Activated CD8-positive, alpha-beta memory T cell treated with anti-CD3 and anti-CD28 coated beads, Interleukin-2, amount 10 ng/mL, durations not matched to agents 7 days and 5 days (primary cell): Measurements from ENCODE around the gene SCN5A. TPM values are rescaled to one million over a fixed set of nuclear protein-coding genes. Genes with fewer than 3 reads are reported as not detected.

Source experiments
- ATAC-seq: fragments of 150-1000 bp; cut with Tn5 transposase; one replicate; pipeline ENCODE4 v1.10.0; 2021; ENCODE audit warnings: moderate library complexity
- CTCF ChIA-PET: fragments of 350-600 bp; sonication (Branson Sonifier 250); formaldehyde crosslinking; loops from one replicate; lab custom pipeline; 2021; ENCODE audit warnings: antibody characterized with exemption; lab: Charles Lee
- DNase-seq: peaks from one replicate; pipeline ENCODE4 v3.0.0-alpha.2; 2020
- H3K27ac Mint-ChIP-seq: one replicate; pipeline ENCODE4 v1.8.0; 2021; ENCODE audit warnings: mild to moderate bottlenecking, mixed read lengths
- H3K27me3 Mint-ChIP-seq: one replicate; pipeline ENCODE4 v1.8.0; 2021; ENCODE audit warnings: mixed read lengths
- H3K36me3 Mint-ChIP-seq: one replicate; pipeline ENCODE4 v1.8.0; 2021; ENCODE audit warnings: mild to moderate bottlenecking, mixed read lengths
- H3K4me1 Mint-ChIP-seq: one replicate; pipeline ENCODE4 v1.8.0; 2021; ENCODE audit warnings: mixed read lengths
- H3K4me3 Mint-ChIP-seq: one replicate; pipeline ENCODE4 v1.8.0; 2021; ENCODE audit warnings: mild to moderate bottlenecking, moderate library complexity, mixed read lengths
- H3K9me3 Mint-ChIP-seq: one replicate; pipeline ENCODE4 v1.8.0; 2022; ENCODE audit warnings: low read depth, mixed read lengths
- total RNA-seq, 2 experiments: library from RNA; stranded (reverse); gene quantifications; one replicate each; pipeline ENCODE4 v1.2.3, GENCODE V29; 2021

Gene SCN5A
- total RNA-seq, 2 experiments from 2014 or later = not detected

DNA sequence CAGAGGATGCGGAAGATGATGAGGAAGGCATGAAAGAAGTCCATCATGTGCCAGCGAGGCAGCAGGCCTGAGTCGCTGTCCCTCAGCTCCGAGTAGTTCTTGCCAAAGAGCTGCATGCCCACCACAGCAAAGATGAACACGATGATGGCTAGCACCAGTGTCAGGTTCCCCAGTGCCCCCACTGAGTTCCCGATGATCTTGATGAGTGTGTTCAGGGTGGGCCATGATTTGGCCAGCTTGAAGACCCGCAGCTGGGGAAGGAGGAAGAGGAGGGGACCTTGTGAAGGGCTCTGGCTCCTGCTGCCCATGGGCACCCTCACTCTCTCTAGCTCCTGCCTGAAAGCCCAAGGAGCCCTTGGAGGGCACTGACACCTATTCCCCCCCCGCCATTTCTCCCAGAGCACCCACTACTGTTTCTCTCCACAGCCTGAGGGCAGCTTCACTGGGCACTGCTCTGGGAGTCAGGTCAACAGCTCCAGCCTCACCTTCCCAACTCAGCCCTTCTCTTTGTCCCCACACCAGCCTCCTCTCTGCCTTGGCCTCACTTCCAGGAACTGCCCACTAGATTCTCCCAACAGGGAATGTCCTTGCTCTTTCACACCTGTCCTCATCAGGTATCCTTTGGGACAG, 63.6 kb downstream of the SCN5A start:
- peak; percentile 31 for DNase-seq
- Mint-ChIP-seq H3K4me1 (no peaks in the 10 kb centered on the region), H3K4me3 (no peak overlapping the region), H3K9me3 (no peaks in the 10 kb centered on the region), H3K36me3 (no peaks in the 10 kb centered on the region), H3K27me3 (peaks cover 3% of the 10 kb centered on the region), H3K27ac (no peak overlapping the region)
- CTCF ChIA-PET = no interaction called here
- no peak for ATAC-seq

GRCh38 chr3:38583688-38584087, 65.8 kb downstream of the SCN5A start:
- no peaks in the 10 kb centered on the region for H3K9me3 Mint-ChIP-seq
- H3K27me3 Mint-ChIP-seq = no peaks in the 10 kb centered on the region
- ATAC-seq (no peak), DNase-seq (no peak)
- no peak overlapping the region for H3K4me3 Mint-ChIP-seq
- no peaks in the 10 kb centered on the region for H3K4me1 Mint-ChIP-seq
- CTCF ChIA-PET = no interaction called here
- no peaks in the 10 kb centered on the region for H3K36me3 Mint-ChIP-seq
- no peak overlapping the region for H3K27ac Mint-ChIP-seq

DNA sequence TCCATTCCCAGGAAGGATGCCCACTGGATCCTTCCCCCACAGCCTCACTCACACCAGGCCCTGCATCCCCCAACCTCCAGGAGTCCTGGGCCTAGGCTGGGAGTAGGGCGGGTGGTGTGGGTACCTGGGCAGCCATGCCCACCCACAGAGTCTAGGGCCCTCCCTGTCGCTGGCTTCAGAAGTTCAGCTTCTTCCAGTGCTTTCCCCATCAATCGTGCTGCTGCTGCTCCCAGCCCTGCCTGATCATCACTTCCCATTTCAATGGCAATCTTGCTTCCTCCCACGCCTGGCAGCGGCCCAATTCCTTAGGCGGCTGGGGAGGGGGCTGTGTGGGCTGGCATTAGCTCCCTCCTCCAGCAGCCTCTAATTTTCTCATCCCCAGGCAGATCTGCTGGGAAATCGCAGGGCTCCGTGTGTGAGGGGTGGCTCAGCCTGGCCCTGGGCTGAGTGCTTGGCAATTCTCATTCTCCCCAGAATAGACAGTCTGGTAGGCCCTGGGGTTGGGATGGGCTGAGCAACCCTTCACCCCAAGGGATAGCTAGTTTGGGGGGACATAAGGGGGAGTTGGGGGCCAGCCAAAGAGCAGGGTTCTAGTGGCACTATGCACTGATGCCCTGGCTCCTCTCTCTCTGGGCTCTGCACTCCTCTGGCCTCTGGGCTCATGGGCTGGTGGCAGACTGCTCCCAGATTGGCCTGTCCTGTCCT, 66.4 kb downstream of the SCN5A start:
- no peaks in the 10 kb centered on the region for H3K27me3 Mint-ChIP-seq
- H3K27ac Mint-ChIP-seq = no peak overlapping the region
- no peaks in the 10 kb centered on the region for H3K36me3 Mint-ChIP-seq
- H3K9me3 Mint-ChIP-seq = no peaks in the 10 kb centered on the region
- DNase-seq = peak; percentile 25
- CTCF ChIA-PET = no interaction called here
- H3K4me1 Mint-ChIP-seq = no peaks in the 10 kb centered on the region
- no peak for ATAC-seq
- H3K4me3 Mint-ChIP-seq = no peak overlapping the region

DNA sequence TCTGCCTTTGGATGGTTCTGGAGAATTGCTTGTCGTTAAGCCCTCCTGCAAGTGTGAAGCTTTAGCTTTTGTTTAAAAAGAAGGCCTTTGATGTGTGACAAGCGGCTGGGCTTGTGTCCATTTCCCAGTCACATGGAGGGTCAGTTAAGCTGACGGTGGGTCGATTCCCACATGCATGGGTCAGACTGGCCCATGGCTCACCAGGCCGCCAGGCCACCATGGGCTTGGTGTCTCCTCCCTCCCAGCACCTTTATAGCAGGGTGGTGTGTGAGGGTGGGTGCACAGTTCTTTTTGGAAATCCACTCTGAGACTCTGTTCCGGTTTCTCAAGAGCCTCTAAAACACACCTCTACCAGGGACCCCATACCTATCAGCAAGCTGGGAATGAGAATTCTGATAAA, 67.2 kb downstream of the SCN5A start:
- CTCF ChIA-PET = no interaction called here
- ATAC-seq = no peak

GRCh38 chr3:38581774-38582173, 67.7 kb downstream of the SCN5A start:
- peak; percentile 28 for DNase-seq
- Mint-ChIP-seq H3K27me3 (no peaks in the 10 kb centered on the region), H3K9me3 (no peaks in the 10 kb centered on the region), H3K4me1 (no peaks in the 10 kb centered on the region), H3K27ac (no peak overlapping the region), H3K36me3 (no peaks in the 10 kb centered on the region), H3K4me3 (no peak overlapping the region)
- ATAC-seq = no peak
- CTCF ChIA-PET = interaction anchor here (0.6 kb wide), 1 partner anchor 1369 kb away, joined by 5 read pairs; no protein-coding TSS in a partner anchor

More for the DNA sequence above, 67.2 kb downstream of the SCN5A start:
- H3K36me3 Mint-ChIP-seq = no peaks in the 10 kb centered on the region
- H3K27me3 Mint-ChIP-seq = no peaks in the 10 kb centered on the region
- no peak overlapping the region for H3K27ac Mint-ChIP-seq
- H3K4me1 Mint-ChIP-seq = no peaks in the 10 kb centered on the region
- H3K4me3 Mint-ChIP-seq = no peak overlapping the region
- no peaks in the 10 kb centered on the region for H3K9me3 Mint-ChIP-seq
- peak; percentile 39 for DNase-seq

GRCh38 chr3:38580450-38581382, 68.8 kb downstream of the SCN5A start:
- H3K4me3 Mint-ChIP-seq = no peak overlapping the region
- CTCF ChIA-PET = no interaction called here
- H3K27ac Mint-ChIP-seq = no peak overlapping the region
- no peaks in the 10 kb centered on the region for H3K27me3 Mint-ChIP-seq
- H3K9me3 Mint-ChIP-seq = no peaks in the 10 kb centered on the region
- H3K4me1 Mint-ChIP-seq = no peaks in the 10 kb centered on the region
- no peak for ATAC-seq
- DNase-seq = peak; percentile 15
- no peaks in the 10 kb centered on the region for H3K36me3 Mint-ChIP-seq

DNA sequence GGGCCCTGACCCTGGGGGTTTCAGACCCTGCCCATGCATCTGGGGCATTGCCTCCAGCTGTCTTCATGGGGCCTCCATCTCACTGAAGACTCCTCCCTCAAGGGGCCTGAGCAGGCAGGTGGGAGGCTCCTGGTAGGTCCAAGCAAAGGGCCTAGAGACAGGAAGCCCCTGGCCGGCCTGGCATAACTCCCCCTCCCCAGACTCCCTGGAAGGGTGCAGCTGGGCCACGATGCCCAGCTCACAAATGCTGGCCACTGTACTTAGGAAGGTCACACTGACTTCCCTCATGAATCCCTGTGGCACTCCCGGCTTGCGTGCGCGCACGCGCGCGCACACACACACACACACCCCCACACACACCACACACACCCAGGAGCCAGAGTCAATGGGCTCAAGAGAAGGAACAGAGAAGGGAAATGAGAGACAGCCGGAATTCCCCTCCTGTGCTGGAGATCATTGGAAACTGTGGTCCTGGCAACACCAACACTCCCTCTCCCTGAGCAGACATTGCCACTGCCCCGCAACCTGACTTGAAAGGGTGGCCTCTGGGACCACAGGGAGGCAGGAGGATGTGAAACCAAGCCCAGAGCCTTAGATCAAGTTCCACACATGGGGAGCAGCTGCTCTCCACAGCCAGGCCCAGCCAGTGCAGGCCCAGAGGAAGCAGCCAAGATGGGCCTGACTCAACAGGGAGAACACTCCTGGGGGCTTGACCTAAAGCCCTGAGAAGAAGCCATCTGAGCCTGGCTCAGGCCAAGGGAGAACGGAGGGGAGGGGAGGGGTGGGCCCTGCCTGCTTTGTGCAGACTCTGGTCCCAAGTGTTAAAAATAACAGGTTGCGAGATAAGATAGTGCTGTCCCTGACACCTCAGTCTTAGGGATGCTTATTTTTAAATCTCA, 69.7 kb downstream of the SCN5A start:
- Mint-ChIP-seq H3K9me3 (no peaks in the 10 kb centered on the region), H3K36me3 (no peaks in the 10 kb centered on the region)

DNA sequence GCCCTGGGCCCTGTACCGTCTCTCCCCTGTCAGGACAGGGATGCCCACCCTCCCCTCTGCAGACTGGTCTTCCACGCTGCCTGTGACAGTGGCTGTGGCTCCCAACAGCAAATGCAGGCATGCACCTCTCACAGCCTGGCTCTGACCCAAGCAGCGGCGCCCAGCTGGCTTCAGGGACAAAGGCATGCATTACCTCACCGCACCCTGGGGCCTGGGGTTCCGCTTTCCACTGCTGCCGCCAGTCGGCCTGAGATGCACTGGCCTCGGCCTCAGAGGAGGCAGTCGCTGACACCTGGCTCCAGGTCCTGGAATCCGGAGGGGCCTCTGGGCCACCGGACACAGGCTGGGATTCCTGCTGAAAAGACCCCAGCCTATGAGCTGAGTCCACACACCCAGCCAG, 70.3 kb downstream of the SCN5A start:
- H3K4me1 Mint-ChIP-seq = no peaks in the 10 kb centered on the region
- peak; percentile 33 for DNase-seq

More for the DNA sequence above, 69.7 kb downstream of the SCN5A start:
- Mint-ChIP-seq H3K4me1 (no peaks in the 10 kb centered on the region), H3K27ac (no peak overlapping the region), H3K4me3 (no peak overlapping the region), H3K27me3 (no peaks in the 10 kb centered on the region)
- ATAC-seq (no peak), DNase-seq (peak; percentile 14)
- CTCF ChIA-PET = no interaction called here

GRCh38 chr3:38578551-38578950, 70.9 kb downstream of the SCN5A start:
- H3K27ac Mint-ChIP-seq = no peak overlapping the region
- no peaks in the 10 kb centered on the region for H3K36me3 Mint-ChIP-seq
- no peaks in the 10 kb centered on the region for H3K9me3 Mint-ChIP-seq
- H3K27me3 Mint-ChIP-seq = no peaks in the 10 kb centered on the region
- DNase-seq = peak; percentile 31
- CTCF ChIA-PET = no interaction called here
- H3K4me1 Mint-ChIP-seq = no peaks in the 10 kb centered on the region
- ATAC-seq = no peak
- no peak overlapping the region for H3K4me3 Mint-ChIP-seq

More for the DNA sequence above, 70.3 kb downstream of the SCN5A start:
- Mint-ChIP-seq H3K9me3 (no peaks in the 10 kb centered on the region), H3K36me3 (no peaks in the 10 kb centered on the region), H3K27ac (no peak overlapping the region), H3K27me3 (no peaks in the 10 kb centered on the region), H3K4me3 (no peak overlapping the region)
- no peak for ATAC-seq
- CTCF ChIA-PET = no interaction called here

DNA sequence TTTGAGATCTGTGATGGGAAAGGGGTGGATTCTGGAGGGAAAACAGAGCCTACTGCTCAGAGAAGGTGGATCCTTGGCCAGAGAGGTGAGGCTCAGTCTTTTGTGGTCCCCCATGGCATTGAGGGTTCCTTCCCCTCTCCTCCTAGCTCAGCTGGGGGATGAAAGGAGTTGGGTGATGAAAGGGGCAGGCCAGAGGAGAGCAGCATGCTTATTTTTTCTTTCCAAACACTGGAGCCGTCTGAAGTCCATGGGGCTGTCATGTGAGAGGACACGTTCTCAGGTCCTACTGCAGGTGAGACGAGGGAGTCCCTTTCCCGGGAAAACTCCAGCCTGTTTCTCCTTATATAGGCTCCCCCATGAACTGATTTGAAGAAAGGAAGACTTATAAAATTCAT, 71.4 kb downstream of the SCN5A start:
- Mint-ChIP-seq H3K36me3 (no peaks in the 10 kb centered on the region), H3K4me1 (no peaks in the 10 kb centered on the region)

DNA sequence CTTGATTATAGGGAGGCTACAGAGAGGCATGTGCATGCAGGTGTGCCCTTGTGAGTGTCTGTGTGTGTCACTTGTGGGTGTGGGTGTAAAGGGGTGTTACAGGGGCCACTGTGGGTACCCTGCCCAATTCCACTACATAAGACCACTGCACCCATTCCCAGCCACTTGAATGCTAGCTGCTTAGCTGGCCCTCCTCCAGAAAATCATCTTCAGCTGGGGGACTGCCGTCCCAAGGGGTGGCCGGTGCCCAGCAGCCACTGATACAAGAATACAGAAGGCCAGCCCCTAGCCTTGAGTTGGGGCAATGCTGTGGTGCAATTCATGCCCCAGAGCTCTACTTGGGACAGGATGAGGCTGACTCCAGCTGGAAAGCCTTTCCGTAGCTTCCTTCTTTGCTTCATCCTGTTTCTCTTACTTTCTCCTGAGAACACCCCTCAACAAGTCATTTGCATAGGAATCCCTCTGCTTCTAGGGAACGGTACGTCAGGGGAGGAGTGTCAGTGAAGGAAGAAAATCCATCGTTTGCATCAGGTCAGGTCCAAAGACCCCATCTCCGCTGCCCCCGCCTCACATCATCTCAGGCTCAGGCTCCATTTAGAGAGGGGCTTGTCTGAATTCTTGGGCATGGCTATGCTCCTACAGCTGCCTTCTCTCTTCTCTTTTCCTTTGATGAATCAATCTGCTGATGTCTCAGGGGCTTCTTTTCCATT, 72.0 kb downstream of the SCN5A start:
- CTCF ChIA-PET = no interaction called here
- Mint-ChIP-seq H3K27ac (no peak overlapping the region), H3K4me1 (no peaks in the 10 kb centered on the region), H3K27me3 (no peaks in the 10 kb centered on the region), H3K36me3 (no peaks in the 10 kb centered on the region), H3K4me3 (no peak overlapping the region), H3K9me3 (no peaks in the 10 kb centered on the region)
- ATAC-seq (no peak), DNase-seq (peak; percentile 33)

More for the DNA sequence above, 71.4 kb downstream of the SCN5A start:
- DNase-seq (peak; percentile 27), ATAC-seq (no peak)
- no peaks in the 10 kb centered on the region for H3K9me3 Mint-ChIP-seq
- no peak overlapping the region for H3K4me3 Mint-ChIP-seq
- CTCF ChIA-PET = no interaction called here
- H3K27ac Mint-ChIP-seq = no peak overlapping the region
- no peaks in the 10 kb centered on the region for H3K27me3 Mint-ChIP-seq
